HFFc6 (cell line): ENCODE results near the gene POLR2E. TPM values are rescaled to one million over a fixed set of nuclear protein-coding genes. Genes with fewer than 3 reads are reported as not detected.

ENCODE experiments used
- DNase-seq: peaks from one replicate; pipeline ENCODE4 v3.0.0-alpha.2; 2018
- H3K27ac Mint-ChIP-seq: 2 replicates; pipeline ENCODE4 v1.8.0; 2020; ENCODE audit warnings: mild to moderate bottlenecking, mixed read lengths
- H3K27me3 Mint-ChIP-seq: 2 replicates; pipeline ENCODE4 v1.8.0; 2021; ENCODE audit warnings: mild to moderate bottlenecking, moderate library complexity, mixed read lengths; ENCODE audit not compliant: insufficient read depth
- H3K36me3 Mint-ChIP-seq: 2 replicates; pipeline ENCODE4 v1.8.0; 2021; ENCODE audit warnings: low read depth, mixed read lengths
- H3K4me1 Mint-ChIP-seq: 2 replicates; pipeline ENCODE4 v1.8.0; 2020; ENCODE audit warnings: low read depth, mixed read lengths
- H3K4me3 Mint-ChIP-seq: 2 replicates; pipeline ENCODE4 v1.8.0; 2020; ENCODE audit warnings: mild to moderate bottlenecking, moderate library complexity, mixed read lengths
- H3K9me3 Mint-ChIP-seq: 2 replicates; pipeline ENCODE4 v1.8.0; 2020; ENCODE audit warnings: mild to moderate bottlenecking, mixed read lengths
- total RNA-seq, 6 experiments: library from RNA; stranded (reverse); fragmentation: NEBNext Ultra II Directional; extraction: Animal tissue kit (Norgen Biotek cat#: 25700); gene quantifications; 2 replicates in 1 of 6; 3 replicates in 5 of 6; pipeline ENCODE4 v1.2.3, GENCODE V29; 2021
- TF ChIP-seq, protein P1 (sequence below): fragments of 200-600 bp; sonication (generic); IDR thresholded peaks from 2 replicates; pipeline ENCODE4 v1.5.0; 2021; ENCODE audit warnings: antibody characterized with exemption, mild to moderate bottlenecking

Gene POLR2E
- total RNA-seq, 6 experiments from 2014 or later, result 224 to 289 (median 250) TPM

DNA sequence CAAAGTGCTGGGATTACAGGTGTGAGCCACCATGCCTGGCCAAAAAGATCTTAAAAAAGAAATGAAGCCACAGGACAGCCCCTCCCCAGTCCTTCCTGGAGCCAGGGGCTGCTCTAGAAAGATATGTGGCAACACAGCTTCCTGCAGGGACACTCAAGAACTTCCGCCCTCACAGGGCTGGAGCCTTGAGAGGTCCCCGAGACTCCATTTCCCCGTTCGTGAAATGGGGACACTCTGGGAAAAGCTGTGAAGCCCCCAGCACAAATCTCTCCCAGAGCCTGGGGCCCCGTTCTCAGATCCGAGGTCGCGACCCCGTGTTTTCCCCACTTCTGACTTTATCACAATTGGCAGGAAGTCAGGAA lies 6.1 kb upstream of the POLR2E start:
- H3K27me3 Mint-ChIP-seq, result peaks cover 19% of the 10 kb centered on the region
- peaks cover 17% of the 10 kb centered on the region for H3K9me3 Mint-ChIP-seq
- TF ChIP-seq, protein P1, sequence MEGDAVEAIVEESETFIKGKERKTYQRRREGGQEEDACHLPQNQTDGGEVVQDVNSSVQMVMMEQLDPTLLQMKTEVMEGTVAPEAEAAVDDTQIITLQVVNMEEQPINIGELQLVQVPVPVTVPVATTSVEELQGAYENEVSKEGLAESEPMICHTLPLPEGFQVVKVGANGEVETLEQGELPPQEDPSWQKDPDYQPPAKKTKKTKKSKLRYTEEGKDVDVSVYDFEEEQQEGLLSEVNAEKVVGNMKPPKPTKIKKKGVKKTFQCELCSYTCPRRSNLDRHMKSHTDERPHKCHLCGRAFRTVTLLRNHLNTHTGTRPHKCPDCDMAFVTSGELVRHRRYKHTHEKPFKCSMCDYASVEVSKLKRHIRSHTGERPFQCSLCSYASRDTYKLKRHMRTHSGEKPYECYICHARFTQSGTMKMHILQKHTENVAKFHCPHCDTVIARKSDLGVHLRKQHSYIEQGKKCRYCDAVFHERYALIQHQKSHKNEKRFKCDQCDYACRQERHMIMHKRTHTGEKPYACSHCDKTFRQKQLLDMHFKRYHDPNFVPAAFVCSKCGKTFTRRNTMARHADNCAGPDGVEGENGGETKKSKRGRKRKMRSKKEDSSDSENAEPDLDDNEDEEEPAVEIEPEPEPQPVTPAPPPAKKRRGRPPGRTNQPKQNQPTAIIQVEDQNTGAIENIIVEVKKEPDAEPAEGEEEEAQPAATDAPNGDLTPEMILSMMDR, result no peak
- peaks cover 6% of the 10 kb centered on the region for H3K36me3 Mint-ChIP-seq
- no peak for DNase-seq
- peak overlapping the region; percentile 98 for H3K27ac Mint-ChIP-seq
- peak overlapping the region; percentile 78; the same call in 1 of the 2 replicates for H3K4me3 Mint-ChIP-seq
- H3K4me1 Mint-ChIP-seq, result peaks cover 49% of the 10 kb centered on the region

DNA sequence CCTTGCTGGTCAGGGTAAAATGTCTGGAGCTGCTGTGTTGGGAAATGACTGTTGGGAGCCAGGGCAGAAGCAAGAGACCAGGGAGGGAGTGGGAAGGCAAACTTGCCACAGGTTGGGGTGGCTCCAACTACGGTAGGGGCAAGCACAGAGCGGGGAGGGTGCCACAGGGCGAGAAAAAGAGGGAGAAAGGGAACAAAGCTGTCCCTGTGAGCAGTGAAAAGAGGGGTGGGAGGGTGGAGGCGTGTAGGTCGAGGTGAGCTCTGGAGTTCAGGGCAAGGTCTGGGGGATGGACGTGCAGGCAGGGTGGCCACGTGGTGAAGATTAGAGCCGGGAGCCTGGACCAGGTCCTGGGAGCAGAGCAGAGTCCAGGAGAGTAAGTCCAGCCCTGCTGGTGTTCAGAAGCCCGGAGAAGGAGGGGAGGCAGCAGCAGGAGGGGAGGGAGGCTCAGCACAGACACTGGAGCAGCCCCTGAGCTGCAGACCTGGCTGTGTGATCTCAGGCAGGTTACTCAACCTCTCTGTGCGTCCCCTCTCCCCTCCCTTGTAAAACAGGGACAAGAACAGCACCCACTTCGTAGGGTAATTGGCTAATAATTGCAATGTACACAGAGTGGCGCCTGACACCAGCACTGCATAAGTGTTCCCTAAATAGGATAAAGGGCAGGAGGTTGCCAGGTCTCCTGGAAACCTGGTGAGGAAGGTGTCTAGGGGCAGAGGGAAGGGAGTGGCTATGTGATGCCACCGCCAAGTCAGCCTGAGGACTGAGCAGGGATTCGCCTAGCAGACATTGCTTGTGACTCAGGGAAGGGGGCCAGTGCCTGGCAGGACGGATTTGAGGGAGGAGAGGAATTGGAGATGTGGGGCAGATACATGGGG lies 3.2 kb upstream of the POLR2E start:
- peaks cover 63% of the 10 kb centered on the region for H3K4me1 Mint-ChIP-seq
- peak overlapping the region; percentile 43 for H3K4me3 Mint-ChIP-seq
- peaks cover 6% of the 10 kb centered on the region for H3K36me3 Mint-ChIP-seq
- TF ChIP-seq, protein P1, result no peak
- H3K27ac Mint-ChIP-seq, result peak overlapping the region; percentile 80
- no peak for DNase-seq
- peaks cover 8% of the 10 kb centered on the region for H3K27me3 Mint-ChIP-seq
- peaks cover 17% of the 10 kb centered on the region for H3K9me3 Mint-ChIP-seq

DNA sequence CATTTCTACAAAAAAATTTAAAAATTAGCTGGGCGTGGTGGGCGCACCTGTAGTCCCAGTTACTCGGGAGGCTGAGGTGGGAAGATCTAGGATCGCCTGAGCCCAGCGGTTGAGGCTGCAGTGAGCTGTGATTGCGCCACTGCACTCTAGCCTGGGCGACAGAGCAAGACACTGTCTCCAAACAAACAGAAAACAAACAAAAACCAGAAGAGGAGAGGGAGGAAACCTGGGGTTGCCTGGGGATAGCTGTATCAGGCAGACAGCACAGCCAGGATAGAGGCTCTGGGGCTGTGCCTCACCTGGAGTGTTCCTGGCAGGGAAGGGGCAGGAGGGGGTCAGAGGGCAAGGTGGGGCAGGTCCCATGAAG lies 2.6 kb upstream of the POLR2E start:
- peaks cover 17% of the 10 kb centered on the region for H3K9me3 Mint-ChIP-seq
- peak overlapping the region; percentile 80; the same call in 1 of the 2 replicates for H3K27ac Mint-ChIP-seq
- H3K4me3 Mint-ChIP-seq, result no peak overlapping the region
- peaks cover 56% of the 10 kb centered on the region for H3K4me1 Mint-ChIP-seq
- no peak for DNase-seq
- TF ChIP-seq, protein P1, result no peak
- H3K36me3 Mint-ChIP-seq, result peaks cover 6% of the 10 kb centered on the region
- peaks cover 3% of the 10 kb centered on the region for H3K27me3 Mint-ChIP-seq

DNA sequence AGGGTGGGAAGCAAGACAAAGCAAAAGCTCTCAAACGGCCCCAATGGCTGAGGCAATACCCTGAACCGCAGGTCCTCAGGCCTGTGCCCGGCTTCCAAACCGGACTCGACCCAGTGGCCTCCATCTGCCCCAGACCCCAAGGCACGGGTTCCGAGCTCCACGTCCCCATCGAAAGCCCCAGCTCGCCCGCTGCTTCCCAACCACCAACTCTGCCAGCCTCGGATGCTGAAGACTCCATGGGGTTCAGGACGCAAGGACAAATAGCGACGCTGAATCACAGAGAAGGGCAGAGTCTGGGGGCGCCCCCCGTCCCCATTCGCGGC lies 559 bp downstream of the POLR2E start:
- Mint-ChIP-seq H3K4me3 (peak overlapping the region; percentile 97), H3K27me3 (no peaks in the 10 kb centered on the region; the same call in none of the 2 replicates), H3K27ac (peak overlapping the region; percentile 80), H3K4me1 (peaks cover 36% of the 10 kb centered on the region), H3K36me3 (peaks cover under 1% of the 10 kb centered on the region), H3K9me3 (peaks cover 4% of the 10 kb centered on the region)
- TF ChIP-seq, protein P1, result no peak
- DNase-seq, result no peak

DNA sequence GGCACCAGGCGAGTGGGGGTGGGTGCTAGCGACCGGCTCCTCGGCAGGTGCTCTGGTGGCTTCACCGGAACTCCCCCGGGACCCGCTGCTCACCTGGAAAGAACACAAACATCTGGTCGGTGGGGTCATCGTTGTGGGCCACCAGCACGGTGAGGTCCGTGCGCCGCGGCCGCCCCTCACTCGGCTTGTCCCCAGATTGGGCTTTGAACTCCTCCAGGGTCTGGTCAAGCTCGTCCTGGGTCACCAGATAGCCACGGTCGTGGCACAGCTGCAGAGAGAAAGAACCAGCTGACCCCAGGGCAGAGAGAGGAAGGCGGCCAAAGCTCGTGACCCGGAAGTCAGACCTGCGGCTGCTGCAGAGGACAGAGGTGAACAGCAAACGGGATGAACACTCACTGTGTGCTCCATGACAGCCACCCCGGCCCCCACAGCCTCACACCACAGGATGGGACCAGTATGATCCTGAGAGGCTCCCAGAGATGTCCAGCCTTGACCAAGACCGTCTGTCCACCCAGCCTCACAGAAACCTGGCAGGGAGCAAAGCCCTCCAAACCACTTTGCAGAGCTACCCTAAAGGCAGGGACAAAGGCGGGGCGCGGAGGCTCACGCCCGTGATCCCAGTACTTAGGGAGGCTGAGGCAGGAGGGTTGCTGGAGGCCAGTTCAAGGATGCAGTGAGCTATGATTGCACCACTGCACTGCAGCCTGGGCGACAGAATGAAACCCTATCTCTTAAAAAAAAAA lies 1.2 kb downstream of the POLR2E start:
- peaks cover 29% of the 10 kb centered on the region for H3K4me1 Mint-ChIP-seq
- DNase-seq, result no peak
- H3K27me3 Mint-ChIP-seq, result no peaks in the 10 kb centered on the region; the same call in none of the 2 replicates
- H3K4me3 Mint-ChIP-seq, result peak overlapping the region; percentile 97
- H3K36me3 Mint-ChIP-seq, result no peaks in the 10 kb centered on the region
- TF ChIP-seq, protein P1, result no peak
- no peaks in the 10 kb centered on the region for H3K9me3 Mint-ChIP-seq
- H3K27ac Mint-ChIP-seq, result peak overlapping the region; percentile 80
